Transverse colon (tissue), 4 donors: ENCODE results near the gene PTGES2. TPM values are rescaled to one million over a fixed set of nuclear protein-coding genes. Genes with fewer than 3 reads are reported as not detected.

Experiments used
- DNase-seq: peaks from one replicate; pipeline ENCODE4 v3.0.0-alpha.2; 2019
- H3K27ac ChIP-seq, 4 donors: fragments of 200-600 bp; sonication (generic); 2 replicates each; pipeline ENCODE4 v1.5.1; 2016 to 2018; ENCODE audit warnings: inconsistent platforms in 4 of 4
- H3K27me3 ChIP-seq: fragments of 200-600 bp; sonication (generic); 2 replicates; pipeline ENCODE4 v1.5.1; 2017; ENCODE audit warnings: inconsistent platforms
- H3K36me3 ChIP-seq, 4 donors: fragments of 200-600 bp; sonication (generic); 2 replicates each; pipeline ENCODE4 v1.5.1; 2017 to 2019; ENCODE audit warnings: inconsistent platforms in 4 of 4
- H3K4me1 ChIP-seq, 4 donors: fragments of 200-600 bp; sonication (generic); 2 replicates each; pipeline ENCODE4 v1.5.1; 2017 to 2020; ENCODE audit warnings: inconsistent platforms in 4 of 4
- H3K4me3 ChIP-seq, 4 donors: fragments of 200-600 bp; sonication (generic); 1 replicate in 1 of 4; 2 replicates in 3 of 4; pipeline versions ENCODE4 v1.5.1 to v1.6.1; 2017 to 2019; ENCODE audit warnings: inconsistent platforms in 4 of 4
- H3K9me3 ChIP-seq, 2 donors: fragments of 200-600 bp; sonication (generic); 2 replicates each; pipeline ENCODE4 v1.5.1; 2017 to 2019; ENCODE audit warnings: inconsistent platforms in 2 of 2
- CTCF ChIP-seq, 5 experiments: fragments of 200-600 bp in 3 of 5; fragments of 450-650 bp in 2 of 5; sonication (generic) in 3 of 5; IDR thresholded peaks; 1 replicate in 2 of 5; 2 replicates in 3 of 5; pipeline ENCODE4 v1.5.1; 2016 to 2017; ENCODE audit warnings: antibody characterized with exemption in 5 of 5, inconsistent platforms in 3 of 5, mild to moderate bottlenecking in 2 of 5, moderate library complexity in 1 of 5
- EP300 ChIP-seq: sonication (generic); formaldehyde crosslinking; IDR thresholded peaks from one replicate; pipeline ENCODE4 v1.6.1; 2017; ENCODE audit warnings: antibody characterized with exemption, low read depth
- POLR2A ChIP-seq: fragments of 450-650 bp; IDR thresholded peaks from one replicate; pipeline ENCODE4 v1.6.1; 2016; ENCODE audit warnings: antibody characterized with exemption, mild to moderate bottlenecking, moderate library complexity
- POLR2AphosphoS5 ChIP-seq, 3 donors: sonication (generic); formaldehyde crosslinking; IDR thresholded peaks; one replicate each; pipeline ENCODE4 v1.6.1; 2016; ENCODE audit warnings: antibody characterized with exemption in 3 of 3
- WGBS, 2 donors: methylation state at CpG; one replicate each; pipeline ENCODE4 v1.1.5; 2018; ENCODE audit warnings: low coverage in 1 of 2; 5-methylcytosine and 5-hydroxymethylcytosine counted together
- in situ Hi-C, 4 donors: fragments of 200-750 bp; cut with MboI; loops; one replicate each; pipeline versions ENCODE4 v1.15.0 to v1.15.1; 2017; ENCODE audit warnings: low sequenced_read_pairs in 3 of 4, low pct_ligation_motif_present in 1 of 4, low pct_unique_long_range_greater_than_20kb in 1 of 4
- intact Hi-C: fragments of 100-400 bp; cut with DNase I; formaldehyde crosslinking; loops from one replicate; pipeline ENCODE4 v1.15.1; 2023; ENCODE audit warnings: low total_unique reads
- total RNA-seq, 4 donors: library from RNA; depleted of rRNA; stranded (reverse); fragments of >200 nt; gene quantifications; one replicate each; pipeline ENCODE4 v1.1.0, GENCODE V29; 2016

The PTGES2 gene
- total RNA-seq, 4 donors from 2014 or later: 109 to 434 (median 164) TPM

GRCh38 chr9:128166169-128166568 is 38.6 kb upstream of the PTGES2 start:
- Histone ChIP-seq H3K36me3 (peaks cover 0 to 41% (median 20%) of the 10 kb centered on the region in 4 donors), H3K4me1 (peaks cover 0 to 3% (median 1%) of the 10 kb centered on the region in 4 donors), H3K27ac (no peak overlapping the region), H3K27me3 (no peaks in the 10 kb centered on the region), H3K4me3 (no peak overlapping the region), H3K9me3 (no peaks in the 10 kb centered on the region)
- no peak for DNase-seq
- in situ Hi-C loops (no loop called here), intact Hi-C loops (no loop called here)
- TF ChIP-seq CTCF (IDR thresholded peaks at IDR 0.05): no peak
- TF ChIP-seq POLR2A: no peak
- TF ChIP-seq POLR2AphosphoS5 (IDR thresholded peaks at IDR 0.05): no peak
- TF ChIP-seq EP300: no peak
- 97 to 100% methylated on average over 1 to 18 of the region's 18 CpGs for WGBS, 2 donors

GRCh38 chr9:128164307-128164885 is 36.9 kb upstream of the PTGES2 start:
- Histone ChIP-seq H3K36me3 (peaks cover 0 to 36% (median 14%) of the 10 kb centered on the region in 4 donors), H3K4me3 (no peak overlapping the region), H3K27me3 (no peaks in the 10 kb centered on the region), H3K4me1 (peaks cover 0 to 11% (median 7%) of the 10 kb centered on the region in 4 donors), H3K27ac (no peak overlapping the region), H3K9me3 (no peaks in the 10 kb centered on the region)
- in situ Hi-C loops: no loop called here
- intact Hi-C loops: no loop called here
- WGBS, 2 donors: 83 to 100% methylated on average over 4 to 14 of the region's 14 CpGs
- DNase-seq: no peak
- TF ChIP-seq EP300 (no peak), CTCF (IDR thresholded peaks at IDR 0.05) (no peak), POLR2AphosphoS5 (IDR thresholded peaks at IDR 0.05) (no peak), POLR2A (no peak)

GRCh38 chr9:128163523-128164306 is 36.2 kb upstream of the PTGES2 start:
- intact Hi-C loops (no loop called here), in situ Hi-C loops (no loop called here)
- no peak for TF ChIP-seq EP300
- TF ChIP-seq POLR2AphosphoS5 (IDR thresholded peaks at IDR 0.05): no peak
- TF ChIP-seq POLR2A: no peak
- TF ChIP-seq CTCF (IDR thresholded peaks at IDR 0.05): no peak
- Histone ChIP-seq H3K27me3 (no peaks in the 10 kb centered on the region), H3K27ac (no peak overlapping the region), H3K4me1 (peaks cover 0 to 17% (median 11%) of the 10 kb centered on the region in 4 donors), H3K9me3 (no peaks in the 10 kb centered on the region), H3K36me3 (peaks cover 0 to 29% (median 11%) of the 10 kb centered on the region in 4 donors), H3K4me3 (no peak overlapping the region)
- 88% methylated on average over 8 of the region's 10 CpGs; no CpG with 5 or more reads in 1 of the 2 donors for WGBS, 2 donors
- DNase-seq: no peak

DNA sequence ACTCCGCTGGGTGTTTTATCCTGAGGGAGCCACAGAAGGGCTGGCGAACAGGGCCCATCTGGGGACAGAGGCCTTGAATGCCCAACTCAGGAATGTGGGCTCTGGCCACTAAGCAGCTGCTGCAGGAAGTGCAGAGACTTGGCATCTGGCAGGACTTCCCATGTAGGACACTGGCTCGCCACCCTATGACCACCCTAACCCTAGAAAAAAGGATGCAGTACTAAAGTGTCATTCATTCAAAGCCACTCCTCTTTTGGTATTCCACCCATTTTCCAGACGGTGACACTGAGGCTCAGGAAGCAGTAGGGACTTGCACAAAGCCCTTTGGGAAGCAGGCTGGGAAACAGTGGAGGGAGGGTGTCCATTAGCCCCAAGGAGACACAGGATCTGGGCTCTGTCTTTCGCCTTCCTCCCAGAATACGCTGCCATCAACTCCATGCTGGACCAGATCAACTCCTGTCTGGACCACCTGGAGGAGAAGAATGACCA is 35.5 kb upstream of the PTGES2 start:
- in situ Hi-C loops: no loop called here
- peaks cover 0 to 17% (median 11%) of the 10 kb centered on the region in 4 donors for H3K4me1 ChIP-seq
- no peak overlapping the region for H3K27ac ChIP-seq
- H3K9me3 ChIP-seq: no peaks in the 10 kb centered on the region
- no peak overlapping the region for H3K4me3 ChIP-seq
- intact Hi-C loops: no loop called here
- DNase-seq: no peak
- peaks cover 0 to 28% (median 11%) of the 10 kb centered on the region in 4 donors for H3K36me3 ChIP-seq
- TF ChIP-seq POLR2AphosphoS5 (IDR thresholded peaks at IDR 0.05) (no peak), POLR2A (no peak), CTCF (IDR thresholded peaks at IDR 0.05) (no peak), EP300 (no peak)
- H3K27me3 ChIP-seq: no peaks in the 10 kb centered on the region
- WGBS, 2 donors: 90 to 94% methylated on average over 3 to 6 of the region's 6 CpGs
